Stimulated activated CD4-positive, alpha-beta T cell treated with anti-CD3 and anti-CD28 coated beads, Interleukin-1b, Interleukin-23, amount 100 ng/mL, for 24 hours (primary cell): Measurements from ENCODE around the gene RAPGEF2.

Experiments
- DNase-seq, 4 experiments: peaks; one replicate each; pipeline ENCODE4 v3.0.0-alpha.2; 2020; ENCODE audit warnings: low read depth in 4 of 4, low spot score in 1 of 4

RAPGEF2 gene

DNA sequence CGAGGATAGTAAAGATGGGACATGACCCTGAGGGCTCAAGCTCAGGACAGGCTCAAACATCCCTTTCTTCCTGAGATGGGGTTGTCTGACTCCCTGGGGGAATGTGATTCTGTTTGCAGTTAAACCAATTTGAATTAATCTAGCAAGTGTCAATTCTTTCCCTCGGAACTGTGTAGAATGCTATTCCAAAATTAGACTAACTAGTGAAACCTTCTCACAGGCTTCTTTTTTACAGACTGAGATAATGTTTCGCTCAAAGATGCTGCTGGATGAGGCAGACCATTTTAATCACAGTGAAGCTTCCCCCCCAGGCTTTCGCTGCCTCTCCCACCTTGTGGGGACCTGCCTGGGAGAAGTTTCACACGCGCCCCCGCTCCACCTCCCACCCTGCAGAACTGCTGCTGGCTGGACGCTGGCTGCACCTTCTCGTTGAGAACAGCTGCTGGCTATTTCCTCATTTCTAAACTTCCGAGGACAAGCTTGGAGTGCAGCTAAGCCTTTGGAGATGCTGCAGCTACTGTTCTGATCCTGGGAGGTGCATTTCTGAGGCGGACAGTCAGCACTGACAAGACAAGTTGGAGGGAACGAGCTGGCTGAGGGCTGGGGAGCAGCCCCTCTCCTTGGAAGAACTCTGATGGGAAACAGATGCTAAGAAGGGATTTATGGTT is 297.8 kb downstream of the RAPGEF2 start:
- no peak for DNase-seq

DNA sequence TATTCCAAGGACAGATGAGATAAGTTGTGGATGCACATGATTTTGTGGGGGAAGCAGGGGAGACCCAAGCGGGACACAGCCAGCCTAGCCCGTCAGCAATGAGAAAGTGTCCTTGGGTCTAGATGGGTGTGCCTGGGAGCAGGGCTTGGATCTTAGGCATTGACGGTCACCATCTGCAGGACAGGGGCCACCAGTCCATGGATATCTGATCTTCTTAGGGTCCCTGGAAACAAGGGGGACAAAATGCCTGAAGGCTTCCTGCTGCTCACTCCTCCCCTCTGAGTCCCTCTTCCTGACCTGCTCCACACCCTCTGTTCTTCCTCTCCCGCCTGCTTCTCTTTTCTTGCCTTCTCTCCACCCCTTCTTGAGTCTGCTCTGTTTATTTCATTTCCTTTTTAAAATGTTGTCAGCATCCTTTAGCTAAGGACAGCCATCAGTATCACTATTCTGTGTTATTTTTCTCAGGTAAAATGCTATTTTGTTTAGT is 298.4 kb downstream of the RAPGEF2 start:
- no peak for DNase-seq

DNA sequence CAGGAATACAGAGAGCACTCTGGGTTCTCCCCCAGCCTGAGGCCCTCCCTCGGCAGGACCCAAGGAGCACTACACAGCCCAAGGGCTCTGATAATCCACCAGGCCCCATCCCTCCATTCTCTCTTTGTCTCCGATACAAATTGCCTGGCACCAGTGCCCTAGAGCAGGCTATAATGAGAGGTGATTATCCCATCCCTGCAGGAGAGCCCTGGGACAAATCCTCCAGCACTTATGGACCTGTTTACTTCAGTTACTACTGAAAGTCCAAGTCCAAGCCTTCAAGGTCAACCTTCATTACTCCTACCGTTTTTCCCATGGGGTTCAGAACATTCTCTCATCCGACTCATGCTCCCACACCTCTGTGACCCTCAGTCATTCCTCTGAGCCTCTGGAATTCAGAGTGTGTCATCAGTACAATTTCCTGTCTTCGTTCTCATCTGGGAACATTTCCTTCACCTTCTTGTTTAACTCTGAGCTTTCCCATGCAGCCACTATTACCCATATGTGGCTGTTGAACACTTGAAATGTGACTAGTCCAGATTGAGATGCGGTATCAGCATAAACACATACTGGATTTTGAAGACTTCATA is 299.0 kb downstream of the RAPGEF2 start:
- no peak for DNase-seq
